ENCODE data around the gene CCDC40. TPM values are rescaled to one million over a fixed set of nuclear protein-coding genes. Genes with fewer than 3 reads are reported as not detected.

Gene CCDC40
- total RNA-seq, 1 donor from 2014 or later: 7.7 TPM

- Histone ChIP-seq H3K36me3 (no peaks in the 10 kb centered on the region), H3K9me3 (ENCODE audit: low read depth) (no peaks in the 10 kb centered on the region), H3K9ac (no peak overlapping the region), H3K4me1 (peaks cover 9% of the 10 kb centered on the region), H3F3A (ENCODE audit: low read depth) (peaks cover 4% of the 10 kb centered on the region), H3K79me2 (ENCODE audit: low read depth) (no peaks in the 10 kb centered on the region), H4K20me1 (ENCODE audit: low read depth) (peaks cover 39% of the 10 kb centered on the region), H3K4me2 (no peak overlapping the region), H3K4me3 (no peak overlapping the region), H3K27ac (no peak overlapping the region), H3K27me3 (no peaks in the 10 kb centered on the region), H2AFZ (replicated peaks) (no peak overlapping the region)
- no peak for TF ChIP-seq EZH2phosphoT487 (IDR thresholded peaks at IDR 0.05)
- TF ChIP-seq CTCF (IDR thresholded peaks at IDR 0.05): peak; percentile 88
- TF ChIP-seq EZH2 (IDR thresholded peaks at IDR 0.05): no peak
- DNase-seq (ENCODE audit: low spot score): peak; percentile 79
- H3K4me1 Mint-ChIP-seq: no peaks in the 10 kb centered on the region
- H3K27ac Mint-ChIP-seq: no peak overlapping the region
- H3K36me3 Mint-ChIP-seq: peaks cover 10% of the 10 kb centered on the region
- no peak overlapping the region for H3K4me3 Mint-ChIP-seq
- H3K9me3 Mint-ChIP-seq: no peaks in the 10 kb centered on the region
- peaks cover 2% of the 10 kb centered on the region for H3K27me3 Mint-ChIP-seq (ENCODE audit: insufficient read depth, low read depth)
Measured at GRCh38 chr17:80008383-80008840, 28.0 kb upstream of the CCDC40 start.

GRCh38 chr17:80008848-80009247, 27.6 kb upstream of the CCDC40 start:
- H3K4me3 ChIP-seq: no peak overlapping the region
- Mint-ChIP-seq H3K27ac (no peak overlapping the region), H3K36me3 (peaks cover 10% of the 10 kb centered on the region), H3K27me3 (ENCODE audit: insufficient read depth, low read depth) (peaks cover 2% of the 10 kb centered on the region), H3K4me3 (no peak overlapping the region), H3K9me3 (no peaks in the 10 kb centered on the region), H3K4me1 (no peaks in the 10 kb centered on the region)
- H3F3A ChIP-seq (ENCODE audit: low read depth): peaks cover 4% of the 10 kb centered on the region
- no peak overlapping the region for H2AFZ ChIP-seq (replicated peaks)
- H3K4me1 ChIP-seq: peaks cover 9% of the 10 kb centered on the region
- H3K9me3 ChIP-seq (ENCODE audit: low read depth): no peaks in the 10 kb centered on the region
- H3K36me3 ChIP-seq: no peaks in the 10 kb centered on the region
- H3K27ac ChIP-seq: no peak overlapping the region
- DNase-seq (ENCODE audit: low spot score): no peak
- H3K27me3 ChIP-seq: no peaks in the 10 kb centered on the region
- H3K79me2 ChIP-seq (ENCODE audit: low read depth): no peaks in the 10 kb centered on the region
- H3K4me2 ChIP-seq: no peak overlapping the region
- no peak overlapping the region for H3K9ac ChIP-seq
- TF ChIP-seq EZH2phosphoT487 (IDR thresholded peaks at IDR 0.05) (no peak), EZH2 (IDR thresholded peaks at IDR 0.05) (no peak), CTCF (IDR thresholded peaks at IDR 0.05) (no peak)
- H4K20me1 ChIP-seq (ENCODE audit: low read depth): peaks cover 39% of the 10 kb centered on the region

GRCh38 chr17:80009391-80010282, 26.8 kb upstream of the CCDC40 start:
- Histone ChIP-seq H3F3A (ENCODE audit: low read depth) (peaks cover 4% of the 10 kb centered on the region), H2AFZ (replicated peaks) (no peak overlapping the region), H3K9me3 (ENCODE audit: low read depth) (no peaks in the 10 kb centered on the region), H3K4me3 (no peak overlapping the region), H3K4me1 (peaks cover 9% of the 10 kb centered on the region), H3K4me2 (no peak overlapping the region), H3K27ac (no peak overlapping the region), H4K20me1 (ENCODE audit: low read depth) (peaks cover 39% of the 10 kb centered on the region), H3K36me3 (no peaks in the 10 kb centered on the region), H3K27me3 (no peaks in the 10 kb centered on the region), H3K79me2 (ENCODE audit: low read depth) (peaks cover 5% of the 10 kb centered on the region), H3K9ac (no peak overlapping the region)
- Mint-ChIP-seq H3K36me3 (peaks cover 9% of the 10 kb centered on the region), H3K4me1 (no peaks in the 10 kb centered on the region), H3K27me3 (ENCODE audit: insufficient read depth, low read depth) (peaks cover 2% of the 10 kb centered on the region), H3K9me3 (peaks cover 2% of the 10 kb centered on the region), H3K27ac (no peak overlapping the region), H3K4me3 (no peak overlapping the region)
- DNase-seq (ENCODE audit: low spot score): no peak
- TF ChIP-seq CTCF (IDR thresholded peaks at IDR 0.05): no peak
- no peak for TF ChIP-seq EZH2phosphoT487 (IDR thresholded peaks at IDR 0.05)
- no peak for TF ChIP-seq EZH2 (IDR thresholded peaks at IDR 0.05)
